Stimulated activated CD8-positive, alpha-beta memory T cell treated with anti-CD3 and anti-CD28 coated beads, Interleukin-15, amount 100 ng/mL, for 4 hours (primary cell): ENCODE results near the gene NRP1.

Source experiments
- DNase-seq, 2 donors: peaks; one replicate each; pipeline ENCODE4 v3.0.0-alpha.2; 2020; ENCODE audit warnings: low read depth in 2 of 2

NRP1 gene

DNA sequence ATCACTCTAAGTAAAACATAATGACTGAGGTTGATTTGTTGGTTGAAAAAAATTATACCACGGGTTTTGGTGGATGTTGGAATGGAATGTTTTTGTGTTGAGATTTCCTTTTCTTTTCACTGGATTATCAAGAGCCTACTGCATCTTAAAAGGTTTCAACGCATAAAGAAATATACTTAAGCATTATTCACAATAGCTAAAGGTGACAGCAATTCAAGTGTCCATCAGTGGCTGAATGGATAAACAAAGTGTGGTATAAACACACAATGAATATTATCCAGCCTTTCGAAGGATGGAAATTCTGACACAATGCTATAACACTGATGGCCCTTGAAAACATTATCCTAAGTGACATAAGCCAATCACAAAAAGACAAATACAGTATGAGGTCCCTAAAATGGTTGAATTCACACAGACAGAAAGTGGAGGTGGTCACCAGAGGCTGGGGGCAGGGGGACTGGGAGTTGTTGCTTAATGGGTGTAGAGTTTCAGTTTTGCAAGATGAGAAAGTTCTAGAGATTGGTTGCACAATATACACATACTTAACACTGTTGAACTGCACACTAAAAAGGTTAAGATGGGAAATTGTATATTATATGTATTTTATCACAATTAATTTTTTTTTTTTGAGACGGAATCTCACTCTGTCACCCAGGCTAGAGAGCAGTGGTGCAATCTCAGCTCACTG, 122.3 kb downstream of the NRP1 start:
- no peak for DNase-seq

DNA sequence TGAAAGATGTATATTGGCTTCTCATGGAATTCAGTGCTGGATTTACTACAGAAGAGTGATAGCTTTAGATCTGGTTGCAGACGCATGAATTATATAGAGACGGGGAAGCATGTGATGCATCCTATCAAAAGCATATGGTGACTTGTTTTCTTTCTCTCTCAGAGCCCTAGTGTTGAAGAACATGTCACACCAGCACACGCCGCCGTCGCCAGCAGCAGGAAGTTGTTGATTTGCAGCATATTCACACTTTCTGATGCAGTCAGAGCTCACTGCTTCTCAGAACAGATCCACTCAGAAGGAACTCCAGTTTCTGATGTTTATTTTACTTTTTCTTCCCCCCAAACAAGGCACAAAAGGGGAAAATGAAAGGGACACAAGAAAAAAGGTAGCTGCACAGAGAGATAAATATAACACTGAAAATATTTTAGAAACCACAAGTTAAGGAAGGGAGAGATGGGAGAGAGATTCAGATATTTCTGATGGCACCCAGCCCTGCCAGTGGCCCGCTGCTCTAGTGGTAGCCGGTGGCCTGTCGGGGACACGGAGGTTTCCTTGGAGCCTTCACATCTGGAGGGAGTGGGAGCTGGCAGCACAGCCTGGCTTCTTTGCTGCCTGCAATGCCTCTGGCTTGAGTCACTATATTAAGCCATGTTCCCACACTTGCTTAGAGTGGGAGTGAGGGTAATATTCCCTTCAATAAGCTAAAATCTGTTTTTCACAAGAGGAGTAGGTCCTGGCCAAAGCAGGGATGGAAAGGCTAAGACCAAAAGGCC, 123.2 kb downstream of the NRP1 start:
- DNase-seq: no peak

DNA sequence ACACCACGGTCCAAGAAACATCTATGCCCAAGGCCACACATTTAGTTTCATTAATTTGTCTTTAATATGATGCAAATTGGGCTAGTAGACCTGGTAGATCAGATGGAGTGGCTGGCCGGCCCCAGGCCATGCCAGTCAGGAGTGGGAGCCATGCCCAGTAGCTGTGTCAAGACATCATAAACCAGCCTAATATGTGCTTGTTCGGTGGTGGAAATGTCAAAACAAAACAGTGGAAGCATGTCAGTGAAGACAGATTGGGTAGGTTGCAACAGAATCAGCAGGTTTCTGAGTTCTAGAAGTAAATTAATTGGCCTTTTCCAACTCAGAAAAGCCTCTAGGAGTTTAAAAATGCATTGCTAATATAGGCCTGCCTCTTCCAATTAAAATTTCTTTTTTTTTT, 124.7 kb downstream of the NRP1 start:
- no peak for DNase-seq

DNA sequence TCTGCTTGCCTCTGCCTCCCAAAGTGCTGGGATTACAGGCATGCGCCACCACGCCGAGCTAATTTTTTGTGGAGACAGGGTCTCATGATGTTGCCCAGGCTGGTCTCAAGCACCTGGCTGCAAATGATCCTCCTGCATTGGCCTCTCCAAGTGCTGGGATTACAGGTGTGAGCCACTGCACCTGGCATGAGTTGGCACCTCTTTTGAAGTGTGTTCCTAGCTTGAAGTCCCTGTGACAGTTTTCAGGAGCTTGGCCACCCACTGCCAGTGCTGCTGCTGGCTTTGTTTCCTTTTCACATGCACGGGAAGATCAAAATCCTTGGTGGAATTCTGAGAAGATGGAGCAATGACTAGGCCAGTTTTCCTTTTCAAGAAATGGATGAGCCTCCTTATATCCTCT, 126.3 kb downstream of the NRP1 start:
- DNase-seq: no peak

DNA sequence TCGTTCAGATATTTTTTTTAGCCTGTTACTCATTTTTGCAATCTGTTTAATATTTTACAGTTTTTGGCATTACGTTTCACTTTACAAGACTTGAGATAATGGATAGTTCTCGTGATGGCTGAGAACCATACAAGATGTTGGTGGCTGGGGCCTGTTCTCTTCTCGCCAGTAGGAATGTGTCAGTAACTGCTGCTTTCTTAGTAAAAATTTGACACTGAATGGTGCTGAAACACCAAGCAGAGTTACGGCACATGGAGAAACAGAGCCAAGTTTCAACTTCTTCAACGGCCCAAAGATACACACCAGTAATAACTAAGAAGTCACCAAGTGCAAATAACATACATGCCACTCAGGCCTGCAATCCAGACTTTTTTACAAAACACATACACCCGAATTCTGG, 130.4 kb downstream of the NRP1 start:
- no peak for DNase-seq

DNA sequence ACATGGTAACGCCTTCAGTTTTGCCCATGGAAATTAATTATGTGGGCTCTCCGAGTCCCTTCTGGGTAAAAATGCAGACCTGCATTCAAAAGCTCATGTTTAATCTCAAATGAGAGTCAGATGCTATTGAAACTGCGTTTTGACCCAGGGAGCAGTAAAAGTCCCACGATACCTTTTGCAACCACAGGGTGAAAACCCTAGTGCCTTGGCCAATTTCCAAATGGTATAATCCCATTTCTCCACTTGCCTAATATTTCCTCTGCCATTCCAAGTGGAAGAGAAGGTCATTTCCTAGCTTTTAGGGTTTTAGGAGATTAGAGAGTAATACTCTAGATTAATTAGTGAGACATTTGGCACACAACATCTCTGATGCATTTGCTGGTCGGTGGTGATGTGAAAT, 132.5 kb downstream of the NRP1 start:
- no peak for DNase-seq

DNA sequence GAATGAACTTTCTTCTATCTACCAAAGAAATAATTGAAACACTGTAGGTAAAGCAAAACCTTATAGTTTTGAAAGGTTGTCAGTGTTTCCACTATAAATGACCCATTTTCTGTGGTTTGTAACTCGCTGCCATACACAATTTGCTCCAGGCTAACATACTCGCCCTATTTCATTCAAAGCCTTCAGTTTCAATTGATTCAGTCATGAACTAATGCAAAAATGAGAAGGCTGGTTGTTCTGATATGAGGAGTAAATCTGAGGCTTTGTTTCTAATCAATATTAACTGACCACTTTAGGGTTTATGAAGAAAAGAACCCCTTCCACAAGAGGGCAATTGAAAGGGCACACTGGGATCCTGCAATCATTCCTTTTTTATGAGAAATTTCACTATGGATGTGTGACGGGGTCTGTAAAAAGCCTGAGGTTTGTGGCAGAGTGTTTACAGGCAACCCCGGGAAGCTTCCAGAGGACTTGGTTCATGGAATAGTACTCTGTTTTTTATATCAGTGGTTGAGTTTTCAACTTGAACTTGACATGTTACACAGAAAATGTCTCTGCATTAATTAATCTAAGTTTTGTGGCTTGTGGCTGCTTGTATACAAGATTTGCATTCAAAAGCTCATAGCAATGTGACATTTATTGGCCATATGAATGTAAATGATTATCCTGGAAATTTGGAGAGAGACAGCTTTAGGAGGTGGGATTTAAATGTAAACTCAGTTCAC, 133.2 kb downstream of the NRP1 start:
- no peak for DNase-seq

DNA sequence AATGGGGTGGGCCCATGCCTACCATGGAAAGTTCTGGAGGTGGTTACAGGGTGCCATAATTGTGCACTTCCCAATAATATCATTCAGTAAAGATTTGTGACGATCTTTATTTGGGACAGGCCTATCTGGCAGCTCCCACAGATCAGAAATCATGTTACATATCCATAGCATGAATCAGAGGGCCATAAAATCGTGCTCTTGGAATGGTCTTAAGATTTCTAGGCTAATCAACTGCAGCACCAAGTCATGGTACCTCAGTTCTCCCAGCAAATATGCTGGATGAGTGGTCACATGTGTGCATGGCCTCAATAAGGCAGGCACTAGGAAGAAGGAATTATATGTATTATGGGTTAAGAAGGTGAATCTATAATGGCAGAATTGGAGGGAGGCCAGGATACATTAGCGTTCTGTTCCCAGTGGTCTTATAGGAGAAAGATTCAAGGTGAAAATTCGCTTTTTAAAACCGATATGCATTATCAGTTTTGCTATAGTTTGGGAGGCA, 134.7 kb downstream of the NRP1 start:
- no peak for DNase-seq

DNA sequence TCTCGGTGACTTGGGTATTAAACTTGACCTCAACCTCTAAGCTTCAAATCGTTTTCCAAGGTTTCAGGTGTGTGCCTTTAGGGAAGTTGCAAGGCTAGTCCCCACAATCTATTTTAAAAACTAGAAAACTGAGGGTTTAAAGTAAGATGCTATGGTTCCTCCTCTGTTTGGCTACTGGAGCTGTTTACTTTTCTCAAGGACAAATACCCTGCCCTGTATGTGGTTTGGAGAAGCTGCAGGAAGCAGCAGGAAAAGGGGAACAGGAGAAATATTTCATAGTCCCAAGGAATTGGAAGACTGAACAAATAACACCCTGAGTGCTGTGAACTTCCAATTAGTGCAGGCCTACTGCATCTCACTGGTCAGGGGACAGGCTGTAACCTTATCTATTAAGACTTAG, 135.9 kb downstream of the NRP1 start:
- no peak for DNase-seq

DNA sequence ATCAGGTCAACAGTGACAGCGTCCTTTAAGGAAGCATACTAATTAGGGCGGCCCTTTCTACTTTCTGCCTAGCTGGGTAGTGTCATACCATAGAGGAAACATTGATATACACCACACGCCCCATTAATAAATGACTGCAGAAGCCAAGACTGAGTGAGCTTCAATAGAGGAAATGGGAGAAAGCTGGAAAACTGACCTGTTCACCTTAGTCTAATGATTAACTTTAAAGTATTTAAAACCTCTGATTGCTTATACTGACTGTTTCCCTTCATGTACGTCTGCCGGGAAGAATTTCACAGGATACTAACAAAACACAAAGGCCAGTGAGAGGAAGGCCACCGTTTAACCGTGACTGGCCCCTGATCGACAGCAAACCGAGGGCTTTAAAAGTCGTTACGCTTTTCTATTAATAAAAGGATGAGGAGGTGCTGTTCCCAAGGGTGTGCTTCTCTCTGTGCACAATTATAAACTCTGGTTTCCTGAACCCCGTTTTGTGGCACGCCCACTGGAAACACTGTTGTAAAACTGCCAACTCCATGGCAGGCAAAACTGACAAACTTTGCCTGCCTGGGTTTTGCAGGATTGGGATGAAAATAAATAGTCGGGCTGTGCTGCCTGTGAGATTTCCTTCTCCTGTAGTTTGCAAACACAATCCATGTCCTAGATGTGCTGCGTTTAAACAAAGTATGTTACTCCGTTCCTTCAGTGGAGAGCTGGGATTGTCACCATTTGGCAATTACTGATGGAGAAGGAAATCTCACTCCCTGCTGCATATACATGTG, 137.6 kb downstream of the NRP1 start:
- DNase-seq: no peak

DNA sequence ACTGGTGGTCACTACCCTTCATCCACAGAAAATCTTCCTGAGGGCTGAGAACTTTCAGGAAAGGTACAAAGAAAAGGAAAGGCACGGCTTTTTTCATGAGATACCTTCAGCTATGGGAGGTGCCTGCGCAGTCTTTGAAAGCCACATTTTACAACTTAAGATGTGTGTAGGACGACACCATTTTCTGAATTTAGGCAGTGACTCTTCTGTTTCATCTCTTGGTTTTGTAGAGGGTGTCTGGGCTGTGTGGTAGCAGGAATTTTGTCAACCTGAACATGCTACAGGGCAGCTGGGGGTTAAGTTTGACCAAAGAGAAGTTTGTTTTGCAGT, 138.1 kb downstream of the NRP1 start:
- no peak for DNase-seq

DNA sequence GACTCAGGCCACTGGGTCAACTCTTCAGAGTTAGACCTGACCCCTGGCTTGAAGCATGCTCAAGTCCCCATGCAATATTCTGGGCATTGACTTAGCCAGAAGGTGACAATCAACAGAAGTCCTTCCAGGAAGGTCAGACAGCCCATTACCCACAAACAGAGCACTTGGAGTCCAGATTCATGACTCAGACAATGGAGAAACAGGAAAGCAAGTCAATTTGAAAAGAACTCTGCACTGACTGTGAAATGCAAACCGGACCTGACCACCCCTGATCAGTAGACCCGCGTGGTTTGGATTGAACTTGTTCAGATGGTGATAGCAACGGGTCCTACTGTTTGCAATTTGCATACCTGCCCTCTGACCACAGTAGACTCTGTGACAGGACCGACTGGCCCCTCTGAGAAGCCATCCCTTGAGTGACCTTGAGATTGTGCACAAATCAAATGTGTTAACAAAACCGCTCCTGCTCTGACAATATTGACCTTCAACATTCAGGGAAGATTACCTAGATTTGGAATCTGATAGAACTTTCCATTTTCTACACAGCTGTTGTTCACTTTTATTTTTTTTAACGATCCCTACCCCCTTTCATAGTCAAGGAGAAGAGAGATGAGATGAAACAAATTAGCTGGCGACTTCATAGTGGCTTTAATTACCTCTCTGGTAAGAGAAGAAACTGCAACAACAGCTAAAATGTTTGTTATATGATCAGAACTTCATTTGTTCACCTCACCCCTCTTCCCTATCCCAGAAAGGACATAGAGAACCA, 138.7 kb downstream of the NRP1 start:
- no peak for DNase-seq

DNA sequence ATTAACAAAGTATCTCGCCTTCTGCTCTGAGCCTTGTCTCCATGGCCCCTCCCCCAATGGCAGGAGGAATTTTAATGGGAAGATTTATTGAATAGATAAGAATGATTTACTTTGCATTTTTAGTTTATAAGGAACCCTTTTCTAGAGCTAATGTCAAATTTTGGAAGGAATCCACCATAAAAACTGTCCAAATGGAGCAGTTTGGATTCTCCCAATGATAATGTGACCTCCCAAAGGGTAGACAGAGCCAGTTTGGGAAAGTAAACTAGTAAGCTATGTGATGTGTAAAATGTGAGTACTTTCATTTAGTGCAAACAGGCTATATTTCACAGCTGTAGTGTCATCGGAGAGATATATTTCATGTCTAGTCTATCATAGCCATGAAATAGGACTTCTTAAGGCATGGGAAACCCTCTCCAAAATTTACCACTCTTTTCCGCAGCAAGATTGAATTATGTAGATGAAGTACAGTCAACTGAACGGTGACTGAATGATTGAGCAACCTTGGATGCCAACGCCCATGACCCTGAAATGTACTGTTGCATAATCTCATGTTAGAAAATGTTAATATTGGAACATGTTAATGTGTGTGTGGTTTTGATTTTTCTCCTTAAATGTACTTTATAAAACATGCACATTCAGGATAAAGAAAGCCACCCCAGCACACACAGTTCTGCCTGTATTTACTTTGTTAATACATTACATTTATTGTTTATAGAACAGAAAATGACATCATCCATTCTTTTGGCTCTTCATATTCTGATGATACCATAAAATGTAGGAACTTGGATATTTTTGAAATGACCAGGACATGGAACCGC, 140.6 kb downstream of the NRP1 start:
- no peak for DNase-seq

DNA sequence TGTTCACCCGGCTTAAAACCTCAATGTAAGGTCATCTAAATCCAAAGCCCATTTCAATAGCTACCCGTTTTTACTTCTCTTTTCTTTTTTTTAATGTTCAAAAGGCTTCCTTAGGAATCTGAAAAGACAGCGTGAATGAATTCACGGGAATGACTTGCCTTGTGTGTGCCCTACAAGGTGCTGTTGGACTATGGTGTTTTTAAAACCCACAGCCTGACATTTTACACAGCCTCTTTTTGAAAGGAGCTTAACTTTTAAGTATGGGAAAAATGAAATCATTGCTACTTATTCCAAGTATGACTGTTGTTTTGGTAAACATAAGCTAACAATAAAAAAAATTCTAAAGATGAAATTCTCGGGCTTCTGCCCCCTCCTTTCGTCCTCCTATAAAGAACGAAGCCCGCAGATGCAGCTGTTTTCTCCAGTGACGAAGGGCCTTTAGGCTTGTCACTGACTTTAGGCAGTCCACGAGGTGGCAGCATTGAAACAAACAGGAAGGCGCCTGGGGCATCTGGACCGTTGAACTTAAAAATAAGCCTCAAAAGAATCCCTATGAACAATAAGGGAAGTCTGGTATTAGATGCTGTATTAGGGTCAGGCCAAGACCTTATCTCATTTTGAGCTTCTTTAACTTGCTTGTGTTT, 141.3 kb downstream of the NRP1 start:
- peak; percentile 33 to 62 for DNase-seq

DNA sequence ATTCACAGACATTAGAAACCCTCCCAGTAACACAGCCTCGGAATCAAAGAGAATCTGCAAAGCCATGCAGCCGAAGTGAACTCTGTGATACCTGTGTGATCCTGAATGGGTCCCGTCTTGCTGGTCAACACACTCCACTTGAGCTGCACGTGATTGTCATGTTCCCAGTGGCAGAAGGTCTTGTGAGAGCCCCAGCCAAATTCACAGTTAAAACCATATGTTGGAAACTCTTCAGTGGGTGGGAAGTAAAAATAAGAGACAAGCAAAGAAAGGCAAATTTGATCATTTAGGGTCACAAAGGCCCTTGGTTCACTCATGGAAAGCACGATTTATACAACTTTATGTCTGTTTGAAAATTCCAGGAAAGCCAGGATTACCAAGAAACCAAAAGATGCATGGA, 142.3 kb downstream of the NRP1 start:
- DNase-seq: no peak

DNA sequence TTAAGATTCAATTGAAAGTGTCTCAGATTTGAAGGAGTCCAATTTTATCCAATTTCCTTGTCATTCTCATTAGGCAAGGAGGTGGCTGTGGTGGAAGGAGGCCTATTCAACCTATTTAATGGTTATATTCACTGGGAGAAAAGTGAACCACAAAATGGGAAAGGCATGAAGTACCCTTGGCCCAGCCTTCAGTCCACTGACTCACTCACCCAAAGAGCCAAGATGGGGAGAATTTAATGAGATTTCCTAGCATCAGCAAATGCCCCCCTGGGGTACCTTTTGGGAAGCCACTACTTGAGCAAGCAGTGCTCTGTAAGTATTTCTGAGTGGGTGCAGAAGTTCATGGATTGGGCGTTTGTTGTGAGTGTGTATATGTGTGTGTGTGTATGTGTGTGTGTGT, 144.1 kb downstream of the NRP1 start:
- no peak for DNase-seq

DNA sequence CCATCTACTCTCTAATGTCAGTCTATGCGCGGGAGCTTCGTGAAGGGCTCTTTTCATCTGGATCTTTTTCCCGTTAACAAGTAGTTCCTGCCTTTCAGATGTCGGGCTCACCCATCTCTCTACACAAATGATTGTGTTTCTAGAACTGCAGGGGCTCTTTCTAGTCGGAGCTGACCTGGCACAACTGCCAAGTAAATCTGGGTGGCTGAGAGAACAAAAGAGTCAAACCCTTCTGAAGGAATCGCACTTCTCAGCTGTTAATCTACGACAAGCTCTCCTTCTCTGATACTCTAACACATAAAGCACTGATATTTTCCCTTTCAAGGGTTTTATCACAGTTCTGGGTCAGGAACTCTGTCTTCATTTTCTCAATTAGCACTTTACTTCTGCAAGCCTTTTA, 144.7 kb downstream of the NRP1 start:
- DNase-seq: no peak

DNA sequence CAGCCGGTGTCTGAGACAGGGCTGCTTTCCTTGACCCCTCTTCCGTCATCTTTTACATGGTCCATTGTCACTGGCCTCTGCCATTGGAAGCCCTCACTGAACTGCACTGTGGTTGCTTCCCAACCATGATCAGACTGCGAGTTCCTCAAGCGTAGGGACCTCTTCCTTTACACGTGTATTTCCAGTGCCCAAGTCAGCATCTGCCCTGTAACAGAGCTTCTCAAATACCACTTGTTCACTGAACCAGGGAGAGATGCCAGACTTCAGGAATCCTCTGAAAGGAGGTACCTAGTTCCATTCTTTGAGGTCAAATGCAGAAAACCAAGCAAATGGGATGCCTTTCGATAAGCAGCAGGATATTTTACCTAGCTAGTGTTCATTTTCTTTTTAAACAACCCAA, 145.1 kb downstream of the NRP1 start:
- DNase-seq: no peak

DNA sequence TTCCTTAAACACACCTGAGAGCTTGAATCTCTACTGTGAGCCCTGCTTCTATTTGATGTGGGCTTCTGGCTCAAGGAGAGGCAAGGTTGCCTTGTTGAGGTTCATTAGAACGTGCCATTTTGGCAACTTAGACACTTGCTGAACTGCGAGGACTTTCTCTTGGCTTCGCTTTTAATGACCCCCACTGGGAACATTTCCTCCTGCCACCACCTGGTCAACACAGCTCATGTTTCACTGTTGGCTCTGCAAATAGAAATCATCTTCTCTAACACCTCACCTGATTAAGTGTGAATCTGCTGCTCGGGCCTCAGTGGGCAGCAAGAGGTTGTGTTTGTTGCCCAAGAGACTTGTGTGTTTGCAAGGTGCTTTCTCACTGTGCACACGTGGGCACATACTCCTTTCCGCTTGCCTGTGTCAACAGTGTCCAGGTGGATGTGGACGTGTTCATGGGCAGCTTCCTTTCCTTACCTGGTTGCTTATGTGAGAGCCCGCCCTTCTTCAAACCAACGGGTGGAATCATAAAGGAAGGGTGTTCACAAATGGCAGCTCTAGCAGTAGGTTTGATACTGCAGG, 147.0 kb downstream of the NRP1 start:
- DNase-seq: no peak

DNA sequence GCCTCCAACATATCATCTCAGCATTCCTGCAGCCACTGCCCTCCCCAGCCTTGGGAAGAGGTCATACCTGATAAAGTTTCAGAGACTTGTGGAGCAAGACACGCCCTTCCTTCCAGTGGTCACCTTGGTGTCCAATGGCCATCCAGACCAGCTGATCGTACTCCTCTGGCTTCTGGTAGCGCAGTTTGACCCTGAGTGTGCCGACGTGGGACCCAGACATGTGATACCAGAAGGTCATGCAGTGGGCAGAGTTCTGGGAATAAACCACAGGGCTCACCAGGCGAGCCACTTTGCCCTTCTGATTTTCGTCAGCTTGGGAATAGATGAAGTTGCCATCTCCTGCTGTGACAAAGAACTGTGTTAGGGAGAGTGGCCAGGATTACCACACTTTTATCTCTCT, 148.3 kb downstream of the NRP1 start:
- DNase-seq: no peak
